T-helper 1 cell (primary cell): ENCODE measurements around the gene PACSIN3.

Experiments used
- DNase-seq, 5 donors: peaks; one replicate each; pipeline ENCODE4 v3.0.0-alpha.2; 2012 to 2020

The PACSIN3 gene

DNA sequence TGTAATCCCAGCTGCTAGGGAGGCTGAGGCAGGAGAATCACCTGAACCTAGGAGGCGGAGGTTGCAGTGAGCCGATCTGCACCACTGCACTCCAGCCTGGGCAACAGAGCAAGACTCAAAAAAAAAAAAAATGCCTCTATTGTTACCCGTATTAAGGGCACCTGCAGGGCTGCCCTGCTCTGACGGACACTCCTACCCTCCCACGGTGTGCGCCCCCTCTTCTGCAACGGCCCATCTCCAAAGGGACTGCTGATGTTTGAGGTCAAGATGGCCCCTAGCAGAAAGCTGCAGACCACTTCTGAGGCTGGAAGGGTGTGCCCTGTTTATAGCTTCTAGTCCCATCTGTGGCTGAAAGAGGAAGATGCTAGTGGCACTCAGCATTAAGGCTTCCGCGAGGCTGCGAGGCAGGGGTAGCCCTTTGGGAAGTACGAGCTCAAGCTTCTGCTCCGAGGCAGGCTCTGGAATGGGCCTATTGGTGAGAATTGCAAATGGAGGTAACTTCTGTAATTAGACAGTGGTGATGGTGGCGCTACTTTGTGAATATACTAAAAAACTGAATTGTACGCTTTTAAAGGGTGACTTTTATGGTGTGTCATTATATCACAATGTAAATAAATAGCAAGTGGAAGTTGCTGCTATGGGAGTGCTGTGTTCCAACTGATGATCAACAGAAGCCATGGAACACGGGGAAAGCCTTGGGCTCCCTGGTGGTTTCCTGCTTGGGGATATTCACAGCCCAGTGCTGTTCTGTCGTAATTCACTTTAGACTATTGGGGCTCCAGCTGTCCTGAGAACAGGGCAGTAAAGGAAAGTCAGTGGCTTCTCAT lies 33.9 kb downstream of the PACSIN3 start:
- no peak for DNase-seq

DNA sequence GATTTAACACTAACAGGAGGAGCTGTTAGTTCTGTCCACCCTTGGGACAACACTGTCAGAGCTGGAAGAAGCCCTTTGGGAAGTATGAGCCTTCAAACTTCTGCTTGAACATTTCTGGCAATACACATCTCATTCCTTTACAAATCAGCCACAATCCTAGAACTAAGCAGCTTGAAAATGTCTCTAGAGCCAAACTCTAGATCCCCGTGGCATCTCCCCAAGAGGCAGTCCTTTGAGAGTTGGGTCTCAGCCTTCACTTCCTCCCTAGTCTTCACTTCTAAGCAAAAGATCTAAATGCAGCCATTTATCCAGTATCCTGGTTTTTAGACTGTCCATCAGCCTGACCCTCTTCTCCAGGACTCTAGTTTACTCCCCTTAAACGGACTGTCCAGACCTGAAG lies 36.5 kb downstream of the PACSIN3 start:
- DNase-seq = no peak

DNA sequence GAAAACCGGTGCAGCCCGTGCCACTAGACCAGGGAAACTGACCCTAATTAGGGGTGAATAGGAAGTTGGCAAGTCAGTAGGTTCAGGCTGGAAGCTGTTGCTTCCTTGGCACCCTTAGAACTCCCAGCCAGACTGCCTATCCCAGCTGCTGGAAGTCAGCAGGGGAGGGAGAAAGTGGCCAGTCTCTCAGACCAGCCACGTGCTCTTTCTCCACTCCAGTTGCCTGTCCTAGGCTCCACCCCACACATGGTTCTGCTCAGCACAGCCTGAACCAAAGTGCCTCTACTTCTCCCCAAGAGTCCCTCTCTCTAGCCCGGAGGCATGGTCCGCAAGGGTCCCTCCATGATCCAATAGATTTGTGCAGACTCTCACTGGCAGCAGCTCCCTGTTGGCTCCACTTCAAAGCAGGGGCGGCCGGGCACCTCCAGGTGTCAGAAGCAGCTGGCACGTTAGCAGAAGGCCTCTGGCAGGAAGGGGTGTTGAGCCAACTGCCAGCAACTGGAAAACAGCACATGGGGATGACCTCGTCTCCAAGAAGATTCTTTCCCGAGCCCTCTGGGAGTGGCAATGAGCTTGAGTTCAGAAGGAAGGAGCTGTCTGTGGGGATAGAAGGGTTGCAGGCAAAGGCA lies 37.2 kb downstream of the PACSIN3 start:
- no peak for DNase-seq

- DNase-seq = no peak
Measured at GRCh38 chr11:47148270-47148669, 38.0 kb downstream of the PACSIN3 start.

- DNase-seq = no peak
Measured at GRCh38 chr11:47147681-47148080, 38.6 kb downstream of the PACSIN3 start.

GRCh38 chr11:47147250-47147649 lies 39.0 kb downstream of the PACSIN3 start:
- no peak for DNase-seq

DNA sequence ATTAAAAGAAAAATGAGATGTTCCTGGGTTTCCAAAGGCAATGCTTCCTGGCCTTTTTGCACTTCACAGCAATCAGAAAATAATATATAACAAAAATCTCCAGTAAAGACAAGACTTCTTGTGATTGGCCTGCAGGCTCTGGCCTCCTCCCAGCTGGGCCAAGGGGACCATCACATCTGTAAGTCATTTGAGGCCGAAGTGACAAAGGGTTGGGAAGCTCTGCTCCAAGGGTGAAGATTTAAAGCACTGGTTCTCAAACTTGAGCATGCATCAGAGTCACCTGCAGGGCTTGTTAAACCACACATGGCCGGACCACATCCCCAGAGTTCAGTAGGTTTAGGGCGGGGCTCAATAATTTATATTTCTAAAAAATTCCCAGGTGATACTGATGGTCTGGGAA lies 41.7 kb downstream of the PACSIN3 start:
- DNase-seq = no peak

DNA sequence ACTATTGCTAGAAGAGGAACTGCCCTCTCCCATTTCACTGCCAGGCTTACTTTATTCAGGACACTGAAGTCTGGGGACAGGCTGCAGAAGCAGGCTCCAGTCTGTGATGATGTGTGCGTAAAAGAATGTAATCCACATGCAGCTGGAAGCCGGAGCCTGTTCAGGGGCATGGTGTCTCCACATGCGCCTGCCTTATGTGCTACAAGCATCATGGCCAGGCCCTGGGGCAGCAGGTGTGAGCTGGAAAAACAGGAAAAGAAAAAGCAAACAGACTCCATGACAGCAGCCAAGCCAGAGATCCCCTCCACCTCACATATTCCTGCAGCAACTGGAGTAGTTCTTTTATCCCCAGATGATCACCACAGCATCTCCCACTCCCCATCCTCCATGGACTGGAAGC lies 42.9 kb downstream of the PACSIN3 start:
- DNase-seq = no peak

DNA sequence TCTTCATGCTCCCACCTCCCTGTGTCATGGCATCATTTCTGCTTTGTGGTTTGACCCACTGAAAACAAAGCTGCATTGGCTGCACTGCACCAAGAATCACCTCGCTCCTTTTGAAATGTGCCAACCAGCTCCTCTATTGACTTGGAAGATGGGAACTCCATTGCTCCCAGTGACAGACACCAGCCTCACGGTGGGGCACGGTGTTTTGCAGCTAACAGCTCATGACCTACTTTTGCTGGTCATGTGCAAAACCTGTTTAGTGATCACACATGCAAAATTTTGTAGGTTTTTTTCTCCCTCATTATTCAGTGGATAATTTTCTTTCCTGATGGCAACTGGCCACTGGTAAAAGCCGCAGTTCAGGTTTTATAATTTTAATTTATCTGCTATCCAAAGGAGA lies 46.4 kb downstream of the PACSIN3 start:
- no peak for DNase-seq

GRCh38 chr11:47137476-47137875 lies 48.8 kb downstream of the PACSIN3 start:
- no peak for DNase-seq

DNA sequence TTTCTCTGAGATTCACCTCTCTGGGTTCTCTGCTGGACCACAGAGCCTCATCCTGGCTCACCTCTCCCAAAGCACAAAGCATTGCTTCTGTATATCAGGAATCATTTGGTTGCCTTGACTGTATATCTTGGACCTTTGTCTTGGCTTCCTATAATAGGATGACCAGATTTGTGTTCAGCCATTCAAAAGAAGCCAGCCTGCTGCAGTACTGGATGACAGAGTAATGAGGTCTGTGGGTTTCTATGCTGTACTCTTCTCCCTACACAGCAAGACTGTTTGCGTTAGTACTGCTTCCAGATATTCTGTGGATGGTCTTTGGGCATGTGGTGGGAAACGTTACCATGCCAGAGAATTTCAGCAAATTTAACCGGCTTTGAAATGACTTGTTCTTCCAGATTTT lies 49.3 kb downstream of the PACSIN3 start:
- no peak for DNase-seq

GRCh38 chr11:47136327-47136726 lies 49.9 kb downstream of the PACSIN3 start:
- no peak for DNase-seq

DNA sequence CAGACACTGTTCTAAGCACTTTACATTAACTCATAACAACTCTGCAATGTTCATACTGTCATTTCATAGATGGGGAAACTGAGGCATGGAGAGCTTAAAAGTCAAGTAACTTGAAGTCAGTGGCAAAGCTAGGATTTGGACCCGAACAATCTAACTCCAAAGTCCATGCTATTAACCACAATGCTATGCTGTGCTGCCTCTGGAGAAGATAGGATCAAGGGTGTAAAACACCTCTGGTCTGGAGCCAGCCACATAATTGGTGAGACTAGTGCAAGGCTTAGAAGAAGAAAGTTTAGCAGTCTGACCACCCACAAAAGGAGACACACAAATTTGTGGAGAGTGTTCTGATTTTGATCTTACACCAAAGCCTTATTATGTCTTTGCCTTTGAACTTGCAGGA lies 53.3 kb downstream of the PACSIN3 start:
- no peak for DNase-seq

GRCh38 chr11:47132490-47132889 lies 53.7 kb downstream of the PACSIN3 start:
- DNase-seq = no peak

GRCh38 chr11:47131136-47131535 lies 55.1 kb downstream of the PACSIN3 start:
- no peak for DNase-seq

DNA sequence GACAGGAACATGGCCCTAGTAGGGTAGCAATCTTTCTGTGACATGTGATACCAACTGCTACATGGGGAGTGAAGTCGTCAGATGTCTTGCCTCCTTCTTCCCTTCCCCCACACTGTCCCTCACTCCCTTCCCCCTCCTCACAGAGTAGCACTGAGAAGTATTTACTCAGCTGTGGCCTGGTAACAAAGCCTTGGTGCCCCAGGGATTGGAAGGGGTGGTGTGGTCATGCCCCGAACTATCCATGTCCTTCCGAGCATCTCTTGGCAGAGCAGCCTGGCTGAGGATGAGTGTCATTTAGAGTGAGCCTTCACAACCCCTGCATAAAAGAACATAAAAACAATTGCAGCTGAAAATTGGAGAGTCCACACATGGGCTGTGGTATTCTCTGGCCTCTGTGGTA lies 55.7 kb downstream of the PACSIN3 start:
- DNase-seq = no peak
